ENCODE measurements around the gene SLC25A5.
"Not testable (repeated sequence)": the region's sequence is repeated elsewhere in the genome, so short reads cannot be mapped to it uniquely, and the experiment has no call there.

Gene SLC25A5

DNA sequence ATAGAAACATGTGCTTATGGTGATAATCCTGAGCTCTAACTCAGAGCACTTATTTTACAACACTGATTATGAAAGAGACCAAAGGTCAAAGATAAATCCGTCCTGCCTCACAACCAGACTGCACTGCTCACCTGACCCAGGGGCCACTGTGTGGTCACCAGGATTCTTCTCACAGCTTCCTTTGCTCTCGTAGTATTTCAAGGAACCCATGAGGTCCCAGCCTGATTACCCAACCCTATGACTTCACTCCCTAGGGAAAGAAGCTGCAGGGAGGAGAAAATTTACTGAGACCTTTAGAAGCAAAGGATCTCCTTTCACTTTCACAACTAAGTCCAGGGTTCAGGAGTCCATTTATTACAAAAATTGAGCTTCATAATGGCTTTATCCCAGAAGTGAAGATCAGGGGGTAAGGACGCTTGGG, 9.6 kb downstream of the SLC25A5 start:
- peak; percentile 82 for DNase-seq (ENCODE audit: low read depth)

DNA sequence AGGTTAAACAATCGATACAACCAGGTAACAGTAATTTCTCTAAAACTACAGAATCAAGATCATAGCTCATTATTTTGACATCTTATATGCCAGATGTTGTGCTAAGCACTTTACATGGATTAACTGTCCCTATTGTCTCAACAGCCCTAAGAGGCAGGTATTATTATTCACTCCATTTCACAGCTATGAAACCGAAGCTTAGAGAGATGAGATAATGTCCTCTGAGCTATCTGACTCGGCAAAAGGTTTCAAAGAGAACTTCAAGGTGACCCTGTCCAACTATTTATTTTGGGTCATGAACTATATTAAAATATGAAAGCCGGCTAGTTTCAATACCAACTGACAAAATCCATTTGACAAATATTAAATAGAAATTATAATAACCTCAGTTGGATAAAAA, 10.3 kb downstream of the SLC25A5 start:
- no peak for DNase-seq (ENCODE audit: low read depth)

DNA sequence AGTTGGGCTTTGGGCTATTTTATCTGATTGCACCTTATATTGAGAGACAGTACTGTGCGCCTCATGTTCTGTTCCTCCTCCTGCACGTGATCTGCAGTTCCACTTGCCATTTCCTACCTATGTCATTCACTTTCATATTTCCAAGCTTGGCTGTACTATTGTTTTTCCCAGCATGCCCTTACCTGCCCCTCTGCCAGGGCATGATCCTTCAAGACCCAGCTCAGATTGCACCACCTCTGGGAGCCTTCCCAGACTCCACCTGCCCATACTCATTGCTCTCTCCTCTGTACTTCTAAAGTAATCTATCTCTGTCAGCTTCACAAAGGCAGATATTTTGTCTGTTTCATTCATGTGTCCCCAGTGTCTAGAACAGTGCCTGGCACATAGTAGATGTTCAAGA, 11.6 kb downstream of the SLC25A5 start:
- DNase-seq (ENCODE audit: low read depth): no peak

DNA sequence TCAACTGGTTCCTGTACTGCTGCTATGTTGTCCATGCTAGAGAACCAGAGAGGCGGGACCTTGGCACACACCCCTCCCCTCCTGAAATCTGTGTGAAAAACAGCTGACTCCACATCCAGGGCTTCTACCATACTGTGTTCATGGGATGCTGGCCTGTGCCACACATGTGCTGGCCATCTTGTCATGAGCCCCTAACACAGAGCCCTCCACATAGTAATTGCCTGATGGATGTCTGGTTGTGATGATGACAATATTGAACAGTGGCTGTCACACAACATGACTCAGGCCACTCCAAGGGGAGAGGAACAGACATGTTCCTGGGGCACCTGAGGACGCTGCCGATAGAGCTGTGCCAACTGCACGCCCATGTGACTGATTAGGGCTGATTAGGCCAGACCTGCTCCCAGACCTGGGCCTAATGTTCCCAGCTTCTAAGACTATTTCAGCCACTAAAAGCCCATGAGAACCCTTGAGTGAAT, 13.1 kb downstream of the SLC25A5 start:
- DNase-seq (ENCODE audit: low read depth): no peak

DNA sequence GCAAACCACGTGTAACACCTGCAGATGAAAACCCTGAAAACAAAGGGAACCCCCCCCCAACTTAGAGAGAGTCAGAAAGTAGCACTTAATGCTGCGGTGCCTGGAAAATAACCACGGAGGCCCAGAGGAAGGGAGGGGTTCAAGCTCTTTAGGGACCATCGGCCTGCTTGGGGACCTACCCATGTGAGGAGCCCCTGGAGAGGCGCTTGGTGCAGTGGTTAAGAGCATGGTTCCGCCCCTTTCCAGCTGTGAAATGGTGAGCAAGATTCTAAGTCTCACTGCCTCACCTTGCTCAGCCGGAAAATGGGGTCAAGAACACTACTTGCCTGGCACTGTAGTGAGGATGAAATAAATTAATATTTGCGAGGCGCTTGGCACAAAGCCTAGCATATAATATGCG, 13.8 kb downstream of the SLC25A5 start:
- DNase-seq (ENCODE audit: low read depth): no peak

DNA sequence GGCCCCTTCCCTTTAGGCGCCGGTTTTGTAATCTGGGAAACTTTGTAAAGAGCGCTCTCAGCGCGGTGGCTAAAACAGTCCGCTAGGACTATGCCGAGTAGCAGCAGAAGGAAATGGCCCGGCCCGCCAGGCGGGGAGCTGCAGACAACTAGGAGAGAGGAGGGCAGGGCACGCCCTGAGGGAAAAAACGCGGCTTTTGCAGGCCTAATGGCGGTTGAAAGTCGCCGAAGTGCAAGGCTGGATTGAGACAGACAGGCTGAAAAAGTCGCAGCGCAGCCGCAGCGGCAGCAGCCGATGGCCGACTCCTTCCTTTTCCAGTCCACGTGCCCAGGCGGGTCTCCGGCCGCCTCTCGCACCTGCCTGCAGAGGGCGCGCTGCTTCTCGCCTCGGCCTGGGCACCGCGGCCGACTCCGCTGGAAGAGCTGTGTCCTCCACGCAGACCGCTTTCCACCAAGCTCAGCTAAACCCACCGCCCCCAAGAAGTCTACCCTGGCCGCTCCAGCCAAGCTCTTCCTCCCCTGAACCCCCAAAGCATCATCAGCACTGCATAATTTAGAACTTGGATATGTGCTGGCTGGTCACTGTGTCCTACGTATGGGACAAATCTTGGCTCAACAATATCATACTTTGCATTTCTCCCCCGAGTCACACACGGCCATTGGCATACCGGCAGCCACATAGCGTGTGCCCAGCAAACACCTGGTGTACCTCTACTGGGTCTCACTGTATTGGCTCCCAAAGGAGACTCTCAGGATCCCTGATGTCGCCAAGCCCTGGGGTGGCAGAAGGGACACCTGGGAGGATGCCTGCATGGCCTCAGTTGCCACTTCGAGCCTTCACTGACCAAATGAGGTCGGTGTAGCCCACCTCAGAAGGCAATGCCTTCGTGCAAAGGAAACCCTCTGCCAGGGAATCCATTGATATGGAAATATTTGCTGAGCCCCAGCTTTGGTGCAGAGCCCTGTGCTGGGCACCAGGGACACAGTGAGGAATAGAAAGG, 14.5 kb downstream of the SLC25A5 start:
- DNase-seq (ENCODE audit: low read depth): peak; percentile 11

DNA sequence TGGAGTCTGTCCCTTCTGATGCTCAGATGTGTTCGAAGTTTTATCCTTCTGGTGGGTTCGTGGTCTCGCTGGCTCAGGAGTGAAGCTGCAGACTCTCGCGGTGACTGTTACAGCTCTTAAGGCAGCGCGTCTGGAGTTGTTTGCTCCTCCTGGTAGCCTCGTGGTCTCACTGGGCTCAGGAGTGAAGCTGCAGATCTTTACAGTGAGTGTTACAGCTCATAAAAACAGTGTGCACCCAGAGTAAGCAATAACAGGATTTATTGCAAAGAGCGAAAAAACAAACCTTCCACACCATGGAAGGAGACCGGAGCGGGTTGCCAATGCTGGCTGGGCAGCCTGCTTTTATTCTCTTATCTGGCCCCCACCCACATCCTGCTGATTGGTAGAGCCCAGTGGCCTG, 18.5 kb downstream of the SLC25A5 start:
- no peak for DNase-seq (ENCODE audit: low read depth)

DNA sequence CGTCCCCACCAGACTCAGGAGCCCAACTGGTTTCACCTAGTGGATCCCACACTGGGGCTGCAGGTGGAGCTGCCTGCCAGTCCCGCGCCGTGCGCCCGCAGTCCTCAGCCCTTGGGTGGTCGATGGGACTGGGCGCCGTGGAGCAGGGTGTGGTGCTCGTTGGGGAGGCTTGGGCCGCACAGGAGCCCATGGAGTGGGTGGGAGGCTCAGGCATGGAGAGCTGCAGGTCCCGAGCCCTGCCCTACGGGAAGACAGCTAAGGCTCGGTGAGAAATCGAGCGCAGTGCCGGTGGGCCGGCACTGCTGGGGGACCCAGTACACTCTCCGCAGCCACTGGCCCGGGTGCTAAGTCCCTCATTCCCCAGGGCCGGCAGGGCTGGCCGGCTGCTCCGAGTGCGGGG, 19.5 kb downstream of the SLC25A5 start:
- not testable (repeated sequence) for DNase-seq (ENCODE audit: low read depth)

DNA sequence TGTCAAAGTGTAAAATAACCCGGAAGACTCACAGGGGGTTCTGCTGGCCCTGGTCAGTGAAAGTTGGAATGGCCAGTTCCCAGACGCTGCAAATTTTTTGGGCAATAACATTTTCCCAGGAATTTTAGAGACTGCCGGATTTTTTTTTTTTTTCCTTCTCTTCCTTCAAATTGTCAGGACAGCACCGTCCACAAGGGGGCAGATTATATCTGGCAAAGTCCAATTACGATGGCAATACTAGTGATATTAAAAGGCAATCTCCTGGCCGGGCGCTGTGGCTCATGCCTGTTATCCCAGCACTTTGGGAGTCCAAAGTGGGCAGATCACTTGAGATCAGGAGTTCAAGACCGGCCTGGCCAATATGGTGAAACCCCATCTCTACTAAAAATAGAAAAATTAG, 20.5 kb downstream of the SLC25A5 start:
- DNase-seq (ENCODE audit: low read depth): peak; percentile 30

DNA sequence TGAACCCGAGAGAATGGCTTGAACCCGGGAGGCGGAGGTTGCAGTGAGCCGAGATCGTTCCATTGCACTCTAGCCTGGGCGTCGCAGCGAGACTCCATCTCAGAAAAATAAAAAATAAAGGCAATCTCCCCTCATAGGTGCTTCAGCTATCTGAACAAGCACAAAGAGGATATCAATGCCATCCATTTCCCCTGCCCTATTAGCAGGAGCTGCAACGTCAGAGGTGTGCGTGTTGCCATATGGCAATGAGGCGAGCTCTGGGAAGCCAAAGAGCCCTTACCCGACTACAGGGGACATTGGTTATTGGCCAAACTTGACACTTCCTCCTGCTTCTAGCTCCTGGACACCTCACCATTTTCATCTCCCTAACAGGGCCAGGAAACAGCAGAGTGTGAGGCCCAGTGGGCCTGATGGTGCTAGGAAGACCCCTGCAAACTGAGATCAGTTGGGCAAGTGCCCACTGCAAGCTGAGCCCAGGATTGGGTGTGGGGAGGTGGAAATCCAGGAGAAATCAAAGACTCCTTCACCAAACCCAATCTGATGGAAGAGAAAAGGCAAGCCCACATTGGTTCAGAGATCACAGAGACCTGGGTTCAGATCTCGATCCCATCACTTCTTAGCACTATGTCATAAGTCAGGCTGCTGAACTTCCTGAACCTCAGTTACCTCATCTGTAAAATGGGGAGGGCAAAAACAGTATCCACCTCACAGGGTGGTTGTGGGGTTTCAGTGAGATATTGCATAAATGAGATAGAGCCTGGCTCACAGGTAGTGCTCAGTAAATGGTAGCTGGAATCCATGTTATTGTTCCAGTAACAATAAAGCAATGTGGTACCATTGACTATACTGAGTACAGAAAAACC, 21.2 kb downstream of the SLC25A5 start:
- no peak for DNase-seq (ENCODE audit: low read depth)

DNA sequence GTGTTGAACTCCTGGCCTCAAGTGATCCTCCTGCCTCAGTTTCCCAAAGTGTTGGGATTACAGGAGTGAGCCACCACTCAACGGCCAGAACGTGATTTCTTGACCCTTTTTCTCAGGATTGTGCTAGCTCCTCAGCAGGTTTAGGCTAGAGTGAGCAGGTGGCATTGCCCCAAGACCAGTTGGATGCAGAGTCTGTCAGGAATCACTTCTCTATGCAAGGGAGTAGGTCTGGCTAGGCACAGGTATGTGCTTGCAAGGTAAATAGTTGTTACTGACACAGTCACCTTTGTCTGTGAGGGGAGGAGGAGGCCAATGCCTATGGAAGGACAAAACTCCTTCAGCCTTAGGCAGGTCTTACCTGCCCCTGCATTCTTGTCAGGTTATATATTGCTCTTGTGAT, 24.2 kb downstream of the SLC25A5 start:
- DNase-seq (ENCODE audit: low read depth): no peak

DNA sequence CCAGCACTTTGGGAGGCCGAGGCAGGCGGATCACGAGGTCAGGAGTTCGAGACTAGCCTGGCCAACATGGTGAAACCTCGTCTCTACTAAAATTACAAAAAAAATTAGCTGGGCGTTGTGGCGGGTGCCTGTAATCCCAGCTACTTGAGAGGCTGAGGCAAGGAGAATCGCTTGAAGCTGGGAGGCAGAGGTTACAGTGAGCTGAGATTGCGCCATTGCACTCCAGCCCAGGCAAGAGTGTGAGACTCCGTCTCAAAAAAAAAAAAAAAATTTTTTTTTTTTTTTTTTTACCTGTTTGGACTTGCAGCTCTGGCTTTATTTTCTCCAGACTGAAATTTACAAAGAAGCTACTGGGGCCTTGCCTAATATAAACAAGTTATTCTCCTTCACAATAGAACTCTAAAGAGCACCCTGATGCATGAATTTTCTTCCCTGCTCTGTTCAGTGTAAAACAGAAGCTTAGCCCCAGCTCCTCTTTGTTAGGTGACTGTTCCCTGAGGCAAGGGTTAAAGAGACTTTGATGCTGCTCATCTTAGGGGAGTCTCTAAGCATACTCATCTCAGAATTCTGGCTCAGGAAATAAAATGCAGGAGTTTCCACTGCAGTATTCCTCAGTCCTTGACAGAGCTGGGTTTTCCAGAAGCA, 25.7 kb downstream of the SLC25A5 start:
- DNase-seq (ENCODE audit: low read depth): not testable (repeated sequence)

DNA sequence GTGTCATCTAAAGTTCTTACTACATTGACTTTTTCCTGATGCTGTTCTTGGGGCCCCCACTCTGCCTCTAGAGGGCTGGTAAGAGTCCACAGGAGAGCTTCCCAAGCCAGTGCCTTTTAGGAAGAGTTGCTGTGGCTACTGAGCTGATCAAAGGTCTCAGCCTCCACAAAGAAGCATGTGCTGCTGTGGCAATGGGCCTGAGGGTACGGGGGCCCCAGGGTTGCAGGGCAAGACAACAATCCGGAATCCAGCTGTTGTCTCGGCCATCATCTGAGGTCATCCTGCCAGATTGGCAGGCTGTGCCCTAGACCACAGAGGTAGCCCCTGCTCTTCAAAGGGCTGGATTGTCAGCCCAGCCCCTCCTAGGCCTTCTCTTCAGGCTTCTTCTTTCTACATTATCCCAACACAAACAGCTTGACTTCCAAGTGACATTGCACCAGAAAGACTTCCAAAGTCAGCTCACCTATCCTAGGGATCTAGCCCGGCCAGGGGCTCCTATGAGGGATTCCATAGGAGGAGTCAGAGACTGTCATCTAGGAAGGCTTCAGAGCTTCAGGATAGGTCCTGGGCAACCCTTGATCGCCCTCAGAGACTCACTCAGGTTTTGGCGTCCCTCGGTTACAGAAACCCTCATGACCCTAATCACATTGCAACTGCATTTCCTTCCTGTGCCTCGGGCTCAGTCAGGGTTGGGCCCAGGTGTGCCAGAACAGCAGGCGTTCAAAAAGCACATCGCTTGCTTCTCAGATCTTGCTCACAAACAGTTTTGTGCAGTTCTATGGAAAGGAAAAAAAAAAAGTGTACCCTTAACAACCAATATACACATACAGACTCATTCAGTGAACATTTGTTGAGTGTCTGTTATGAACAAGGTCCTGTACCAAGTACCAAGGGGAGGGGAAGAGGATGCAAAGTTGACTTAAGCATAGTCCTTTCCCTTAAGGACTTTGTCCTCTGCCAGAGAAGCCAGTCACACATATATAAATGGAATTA, 27.8 kb downstream of the SLC25A5 start:
- DNase-seq (ENCODE audit: low read depth): no peak

DNA sequence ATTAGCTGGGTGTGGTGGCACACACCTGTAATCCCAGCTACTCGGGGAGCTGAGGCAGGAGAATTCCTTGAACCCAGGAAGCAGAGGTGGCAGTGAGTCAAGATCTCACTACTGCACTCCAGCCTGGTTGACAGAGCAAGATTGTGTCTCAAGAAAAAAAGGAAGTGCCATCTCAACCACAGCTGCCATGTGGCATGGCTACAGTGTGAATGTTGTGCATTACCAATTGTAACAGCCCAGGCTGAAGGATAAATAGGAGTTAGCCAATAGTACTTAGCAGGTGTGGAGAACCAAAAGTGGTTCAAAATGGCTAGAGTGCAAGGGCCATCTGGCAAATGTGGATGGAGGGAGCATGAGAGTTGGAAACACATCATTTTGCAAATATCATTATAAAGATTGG, 28.9 kb downstream of the SLC25A5 start:
- DNase-seq (ENCODE audit: low read depth): no peak

DNA sequence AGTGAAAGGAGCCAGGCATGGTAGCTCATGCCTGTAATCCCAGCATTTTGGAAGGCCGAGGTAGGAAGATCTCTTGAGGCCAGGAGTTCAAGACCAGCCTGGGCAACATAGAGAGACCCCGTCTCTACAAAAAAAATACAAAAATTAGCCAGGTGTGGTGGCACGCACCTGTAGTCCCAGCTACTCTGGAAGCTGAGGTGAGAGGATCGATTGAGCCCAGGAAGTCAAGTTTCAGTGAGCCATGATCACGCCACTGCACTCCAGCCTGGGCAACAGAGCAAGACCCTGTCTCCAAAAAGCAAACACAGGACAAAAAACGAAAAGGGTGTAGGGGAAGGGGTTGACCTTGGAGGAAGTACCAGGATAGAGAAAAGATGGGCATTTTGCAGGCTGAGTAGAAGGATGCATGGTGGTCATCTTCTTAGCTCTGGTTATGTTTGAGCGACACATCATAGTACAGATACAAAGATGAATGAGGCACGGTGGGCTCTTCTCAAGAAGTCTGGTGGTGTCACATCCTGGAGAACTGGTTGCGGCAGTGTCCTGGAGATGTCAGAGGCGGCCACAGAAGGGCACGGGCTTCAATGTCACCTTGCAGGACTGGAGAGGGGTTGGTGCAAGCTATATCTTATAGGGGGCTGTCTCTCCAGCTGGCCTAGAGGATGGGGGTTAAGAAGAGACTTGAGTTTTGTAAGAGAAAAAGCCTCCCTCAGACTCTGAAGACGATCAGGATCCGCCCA, 32.0 kb downstream of the SLC25A5 start:
- DNase-seq (ENCODE audit: low read depth): no peak

DNA sequence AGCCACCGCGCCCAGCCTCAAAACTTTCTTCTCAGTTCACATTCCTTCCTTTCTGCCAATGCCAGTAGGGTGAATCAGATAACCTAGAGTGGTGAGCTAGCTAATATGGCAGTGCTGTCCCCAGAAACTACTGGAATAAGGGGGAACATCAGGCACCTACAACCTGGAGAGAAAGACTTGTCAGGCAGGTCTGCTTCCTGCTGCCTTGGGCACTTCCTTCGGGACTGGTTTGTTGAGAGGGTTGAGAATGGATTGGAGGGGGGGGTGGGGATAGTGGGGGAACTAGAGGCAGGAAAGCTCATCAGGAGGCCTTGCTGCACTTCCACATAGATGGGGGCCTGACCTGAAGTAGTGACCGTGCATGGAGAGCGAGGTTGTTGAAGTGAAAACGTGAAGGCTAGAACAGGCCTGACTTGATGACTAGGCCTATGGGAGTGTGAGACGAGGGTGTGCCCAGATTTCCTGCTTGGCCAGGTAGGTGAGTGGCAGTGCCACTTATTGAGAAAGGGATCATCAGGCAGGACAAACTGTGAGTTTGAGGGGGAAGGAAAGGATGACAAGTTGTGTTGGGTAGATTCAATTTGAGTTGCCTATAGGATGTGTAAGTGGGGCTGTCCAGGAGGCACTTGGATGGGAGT, 33.4 kb downstream of the SLC25A5 start:
- no peak for DNase-seq (ENCODE audit: low read depth)

DNA sequence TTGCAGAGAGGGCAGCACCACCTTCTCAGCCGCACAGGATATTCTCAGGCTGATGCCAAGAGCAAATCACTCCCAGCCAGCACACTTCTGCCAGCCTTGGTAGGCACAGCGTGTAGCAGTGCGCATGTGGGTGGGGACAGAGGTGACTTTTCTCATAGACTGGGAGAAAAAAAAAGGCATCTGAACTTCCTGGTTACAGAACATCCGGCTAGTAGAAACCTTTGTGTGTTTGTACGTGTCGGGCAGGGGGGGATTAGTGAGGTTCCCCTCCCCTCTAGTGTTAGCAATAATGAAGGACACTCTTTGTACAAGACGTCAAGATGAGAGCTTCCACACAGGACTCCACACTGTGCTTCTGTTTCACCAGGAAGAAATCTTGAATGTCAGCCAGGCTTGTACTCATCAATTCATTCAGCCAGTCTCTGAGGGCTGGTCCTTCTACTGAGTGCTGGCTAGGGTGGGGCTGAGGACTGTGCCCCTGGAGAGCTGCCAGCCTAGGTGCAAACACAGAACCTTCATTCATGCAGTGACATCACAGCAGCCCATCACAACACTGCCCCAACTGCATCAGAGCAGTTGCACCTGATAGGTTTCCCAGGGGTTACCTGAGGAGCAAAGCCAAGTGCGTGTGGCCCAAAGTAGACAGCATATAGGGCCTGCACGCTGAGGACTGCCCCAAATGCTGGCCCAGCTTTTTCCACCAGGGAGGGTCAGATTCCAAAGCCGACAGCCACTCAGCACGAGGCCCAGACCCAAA, 34.7 kb downstream of the SLC25A5 start:
- DNase-seq (ENCODE audit: low read depth): peak; percentile 25

DNA sequence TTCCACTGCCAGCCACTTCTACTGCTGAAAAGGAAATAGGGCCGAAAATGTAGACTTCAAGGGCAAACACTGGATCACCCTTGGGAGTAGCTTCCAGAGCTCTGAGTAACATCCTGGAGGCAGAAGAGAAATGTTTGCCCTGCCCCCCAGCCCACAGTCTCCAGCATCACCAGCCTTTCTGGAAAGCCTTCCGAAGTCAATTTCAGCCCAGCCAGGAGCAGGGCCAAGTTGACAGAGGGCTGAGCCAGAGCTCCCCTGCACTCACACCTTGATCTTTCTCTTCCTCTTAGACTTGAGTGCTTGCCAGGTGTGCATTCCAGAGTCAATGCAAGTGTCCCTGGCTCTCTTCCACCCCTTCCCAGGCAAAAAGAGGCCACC, 35.2 kb downstream of the SLC25A5 start:
- peak; percentile 85 for DNase-seq (ENCODE audit: low read depth)

DNA sequence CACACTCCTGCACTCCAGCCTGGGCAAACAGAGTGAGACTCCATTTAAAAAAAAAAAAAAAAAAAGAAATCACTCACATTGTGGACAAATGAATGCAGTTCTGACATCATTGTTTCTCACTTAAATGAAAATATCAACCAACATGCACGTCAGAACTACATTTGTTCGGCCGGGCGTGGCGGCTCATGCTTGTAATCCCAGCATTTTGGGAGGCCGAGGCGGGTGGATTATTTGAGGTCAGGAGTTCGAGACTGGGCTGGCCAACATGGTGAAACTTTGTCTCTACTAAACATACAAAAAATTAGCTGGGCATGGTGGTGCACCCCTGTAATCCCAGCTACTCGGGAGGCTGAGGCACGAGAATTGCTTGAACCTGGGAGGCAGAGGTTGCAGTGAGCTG, 36.9 kb downstream of the SLC25A5 start:
- DNase-seq (ENCODE audit: low read depth): not testable (repeated sequence)

Data from stromal cell of bone marrow (primary cell).